ENCODE data around the gene MAP4K2. TPM values are rescaled to one million over a fixed set of nuclear protein-coding genes. Genes with fewer than 3 reads are reported as not detected.

MAP4K2 gene
- total and polyA plus RNA-seq, 2 of the 8 experiments (the other 6 are each of a cell fraction or from before 2014, with no cell fraction given): 20.1 to 20.7 TPM

- no peak overlapping the region for H2AFZ ChIP-seq (ENCODE audit: low read length)
- POLR2A ChIA-PET (ENCODE audit: partially characterized antibody): interaction anchor here (0.7 to 2.2 kb wide), 10 partner anchors 9 to 293 kb away, joined by 3 to 6 read pairs (median 4); partner anchors contain the start of genes EHD1 and VPS51
- peaks cover 7 to 14% (median 11%) of the 10 kb centered on the region in 4 experiments; a peak in 6 of 8 replicates for H3K36me3 ChIP-seq (ENCODE audit: control insufficient read depth in 2 of 4, insufficient read depth in 4 of 4, low read length in 3 of 4)
Observed at GRCh38 chr11:64803846-64804345, 882 bp upstream of the MAP4K2 start.

More at GRCh38 chr11:64803846-64804345, 882 bp upstream of the MAP4K2 start:
- 0 out of 2 replicates have a peak overlapping the region, but pooled peaks have one; percentile 57 for H3K27ac ChIP-seq (ENCODE audit: low read depth, low read length)
- 43% methylated on average over 13 of the region's 15 CpGs; no CpG with 5 or more reads in 1 of the 2 experiments for WGBS, 2 experiments (ENCODE audit: extremely low coverage in 1 of 2, insufficient coverage in 1 of 2, insufficient read length in 1 of 2, insufficient replicate concordance in 2 of 2, low coverage in 1 of 2, low lambda C conversion rate in 2 of 2, missing lambda C conversion rate in 1 of 2)
- H2BK15ac ChIP-seq (ENCODE audit: low read length): no peak overlapping the region
- H3K79me2 ChIP-seq (ENCODE audit: control insufficient read depth in 1 of 2, insufficient read depth in 2 of 2, low read length in 2 of 2): no peaks in the 10 kb centered on the region
- no peaks in the 10 kb centered on the region; the same call in 1 of the 2 replicates for H3K79me1 ChIP-seq (ENCODE audit: low read depth, low read length)
- CTCF ChIA-PET (ENCODE audit: partially characterized antibody): interaction anchor here (0.8 to 2.4 kb wide), 15 partner anchors 9 to 398 kb away, joined by 3 to 18 read pairs (median 4); no protein-coding TSS in a partner anchor
- H3K4me1 ChIP-seq (replicated peaks in 1 of 4; ENCODE audit: control insufficient read depth in 3 of 4, insufficient read depth in 4 of 4, low read length in 3 of 4): peaks cover 0 to 14% (median 5%) of the 10 kb centered on the region in 4 experiments; a peak in 5 of 7 replicates
- DNase-seq (ENCODE audit: low read depth in 1 of 2, low spot score in 2 of 2) (no peak), FAIRE-seq (no peak)
- peak overlapping the region; percentile 79 to 90 for H3K4me2 ChIP-seq (ENCODE audit: insufficient read depth in 1 of 2, low read depth in 2 of 2, low read length in 2 of 2)
- H2BK20ac ChIP-seq (ENCODE audit: low read length): no peak overlapping the region
- peak overlapping the region; percentile 53 to 77 (median 66) for H3K4me3 ChIP-seq (ENCODE audit: extremely low read depth in 1 of 4, insufficient read depth in 2 of 4, low read depth in 3 of 4, low read length in 4 of 4)
- no peaks in the 10 kb centered on the region for H3K9me3 ChIP-seq (ENCODE audit: insufficient read depth in 2 of 2, low read depth in 1 of 2, low read length in 1 of 2)
- peak overlapping the region; percentile 40 for H4K5ac ChIP-seq (ENCODE audit: insufficient read length, low read depth, low read length)
- no peak overlapping the region for H3K23ac ChIP-seq (ENCODE audit: insufficient read length)
- H3K56ac ChIP-seq (replicated peaks; ENCODE audit: insufficient read length, low read depth, low read length): no peak overlapping the region
- no peak overlapping the region for H3K14ac ChIP-seq (ENCODE audit: insufficient read length)
- peak overlapping the region; percentile 24 for H3K18ac ChIP-seq (ENCODE audit: extremely low read depth, low read length)
- H4K8ac ChIP-seq (ENCODE audit: extremely low read depth, insufficient read depth, low read length): no peak overlapping the region
- H4K20me1 ChIP-seq (replicated peaks in 1 of 2; ENCODE audit: control insufficient read depth in 1 of 2, insufficient read depth in 2 of 2, low read length in 2 of 2): peaks cover 0 to 6% of the 10 kb centered on the region in 2 experiments
- peaks cover 8% of the 10 kb centered on the region; the same call in 1 of the 2 replicates for H3K23me2 ChIP-seq (ENCODE audit: low read depth, low read length)
- H2BK12ac ChIP-seq (ENCODE audit: low read depth, low read length): no peak overlapping the region
- H3K9ac ChIP-seq (replicated peaks in 1 of 4; ENCODE audit: extremely low read depth in 1 of 4, low read depth in 3 of 4, low read length in 3 of 4): peak overlapping the region in 3 of 4 experiments; percentile 36 to 70 (median 38); a peak in 3 of 7 replicates
- H2BK120ac ChIP-seq (replicated peaks; ENCODE audit: low read depth, low read length): no peak overlapping the region
- no peak overlapping the region for H4K91ac ChIP-seq (replicated peaks; ENCODE audit: insufficient read length, low read length)
- H3K27me3 ChIP-seq (replicated peaks in 1 of 4; ENCODE audit: control insufficient read depth in 3 of 4, extremely low read depth in 1 of 4, insufficient read depth in 3 of 4, low read length in 3 of 4): no peaks in the 10 kb centered on the region
- no peak overlapping the region for H2AK5ac ChIP-seq (ENCODE audit: low read depth, low read length)
- H2BK5ac ChIP-seq (ENCODE audit: low read depth, low read length): 0 out of 2 replicates have a peak overlapping the region, but pooled peaks have one; percentile 35
- TF ChIP-seq EGR1 (IDR thresholded peaks at IDR 0.05; ENCODE audit: borderline replicate concordance, low read depth, low read length) (no peak), NRF1 (IDR thresholded peaks at IDR 0.05; ENCODE audit: low read depth, low read length) (no peak), TAF1 (IDR thresholded peaks at IDR 0.05; ENCODE audit: low read depth, low read length) (0 out of 2 replicates have a peak, but pooled peaks have one; percentile 10), KDM4A (IDR thresholded peaks at IDR 0.05; ENCODE audit: low read depth, low read length, severe bottlenecking) (peak; percentile 40), SUZ12 (IDR thresholded peaks at IDR 0.05; ENCODE audit: low read length) (no peak), TBP (IDR thresholded peaks at IDR 0.05; ENCODE audit: low read depth, low read length) (no peak), CBX8 (IDR thresholded peaks at IDR 0.05; ENCODE audit: borderline replicate concordance, low read depth, low read length) (no peak)
- H3K4ac ChIP-seq (replicated peaks; ENCODE audit: insufficient read length, low read depth, low read length): no peak overlapping the region

Data from H1 (cell line).